HepG2 (cell line): ENCODE measurements around the gene CHN2. TPM values are rescaled to one million over a fixed set of nuclear protein-coding genes. Genes with fewer than 3 reads are reported as not detected.

Experiments
- CCDC6 ChIP-seq: sonication (generic); formaldehyde crosslinking; IDR thresholded peaks from 2 replicates; pipeline ENCODE4 v1.8.1; 2022; ENCODE audit warnings: mild to moderate bottlenecking, missing genetic modification reagents, moderate library complexity
- DNMT1 ChIP-seq: sonication (generic); formaldehyde crosslinking; IDR thresholded peaks from 2 replicates; pipeline ENCODE4 v1.5.1; 2020; ENCODE audit warnings: mild to moderate bottlenecking, missing genetic modification reagents
- FOXO1 ChIP-seq: sonication (generic); formaldehyde crosslinking; IDR thresholded peaks from 2 replicates; pipeline ENCODE4 v1.4.0; 2020; ENCODE audit warnings: missing genetic modification reagents
- HOMEZ ChIP-seq: IDR thresholded peaks from 2 replicates; pipeline ENCODE4 v1.6.1; 2016; ENCODE audit warnings: low read depth
- MAFF ChIP-seq: IDR thresholded peaks from 2 replicates; pipeline ENCODE4 v1.6.1; 2011; ENCODE audit warnings: low read depth, low read length, improper control_type of control experiment
- MAZ ChIP-seq, 2 experiments: sonication (generic) in 1 of 2; formaldehyde crosslinking in 1 of 2; IDR thresholded peaks; 2 replicates each; pipeline versions ENCODE4 v1.5.0 to v1.6.1; 2012 to 2020; ENCODE audit warnings: low read depth in 2 of 2, mild to moderate bottlenecking in 2 of 2, borderline replicate concordance in 1 of 2, improper control_type of control experiment in 1 of 2, low read length in 1 of 2, missing genetic modification reagents in 1 of 2, moderate library complexity in 1 of 2
- POGZ ChIP-seq: sonication (generic); formaldehyde crosslinking; IDR thresholded peaks from 2 replicates; pipeline ENCODE4 v1.4.0; 2020; ENCODE audit warnings: mild to moderate bottlenecking, missing genetic modification reagents
- POLR2AphosphoS2 ChIP-seq: IDR thresholded peaks from 2 replicates; pipeline ENCODE4 v1.6.1; 2011; ENCODE audit warnings: low read depth, low read length, improper control_type of control experiment
- RCOR2 ChIP-seq: IDR thresholded peaks from 2 replicates; pipeline ENCODE4 v1.6.1; 2016; ENCODE audit warnings: missing biosample characterization, missing genetic modification reagents
- RFX5 ChIP-seq: IDR thresholded peaks from 2 replicates; pipeline ENCODE4 v1.6.1; 2011; ENCODE audit warnings: low read depth, low read length, improper control_type of control experiment
- SKI ChIP-seq: fragments of 450-650 bp; IDR thresholded peaks from one replicate; pipeline ENCODE4 v1.6.1; 2018; ENCODE audit warnings: mild to moderate bottlenecking; ENCODE audit not compliant: partially characterized antibody
- SMAD3 ChIP-seq: sonication (generic); formaldehyde crosslinking; IDR thresholded peaks from 2 replicates; pipeline ENCODE4 v1.4.0; 2020; ENCODE audit warnings: missing genetic modification reagents
- STAG1 ChIP-seq: sonication (generic); formaldehyde crosslinking; IDR thresholded peaks from 2 replicates; pipeline ENCODE4 v1.4.0; 2020; ENCODE audit warnings: missing genetic modification reagents
- ZEB1 ChIP-seq: IDR thresholded peaks from 2 replicates; pipeline ENCODE4 v1.6.1; 2012; ENCODE audit warnings: mild to moderate bottlenecking, low read depth, inconsistent platforms; ENCODE audit not compliant: insufficient replicate concordance
- ZFY ChIP-seq: sonication (generic); formaldehyde crosslinking; IDR thresholded peaks from 2 replicates; pipeline ENCODE4 v1.4.0; 2020; ENCODE audit warnings: missing genetic modification reagents
- ZNF430 ChIP-seq: sonication (generic); formaldehyde crosslinking; IDR thresholded peaks from 2 replicates; pipeline ENCODE4 v1.9.0; 2021; ENCODE audit warnings: mild to moderate bottlenecking, missing genetic modification reagents
- ZNF574 ChIP-seq: sonication (generic); formaldehyde crosslinking; IDR thresholded peaks from 2 replicates; pipeline ENCODE4 v1.4.0; 2020; ENCODE audit warnings: missing genetic modification reagents
- ZNF646 ChIP-seq: sonication (generic); formaldehyde crosslinking; IDR thresholded peaks from 2 replicates; pipeline ENCODE4 v1.9.0; 2021; ENCODE audit warnings: mild to moderate bottlenecking, missing genetic modification reagents
- polyA plus RNA-seq, 8 experiments: library from polyadenylated mRNA; depleted of rRNA in 3 of 8; stranded (reverse) in 7 of 8; unstranded in 1 of 8; fragments of >200 nt; fragmentation: Illumina TruSeq in 4 of 8; extraction: Trizol in 4 of 8; gene quantifications; 2 replicates each; pipeline versions ENCODE4 v1.2.1 to v1.2.3, GENCODE V29; 2011 to 2016; ENCODE audit warnings: low read depth in 4 of 8, missing spikeins in 1 of 8, mixed read lengths in 1 of 8; ENCODE audit not compliant: insufficient read depth in 1 of 8
- total RNA-seq, 5 experiments: library from RNA; depleted of rRNA; stranded (reverse); fragments of >200 nt; fragmentation: Illumina TruSeq; extraction: Trizol; gene quantifications; 2 replicates each; pipeline ENCODE4 v1.2.3, GENCODE V29; 2016; ENCODE audit warnings: low read depth in 1 of 5

CHN2 gene
- total and polyA plus RNA-seq, 2 of the 13 experiments (the other 11 are each of a cell fraction or from before 2014, with no cell fraction given): 23.5 to 30.5 TPM

GRCh38 chr7:29228289-29229011, 33.9 kb downstream of the CHN2 start (continued):
- TF ChIP-seq ZNF646 (CRISPR knock-in tag) (peak; percentile 90), RFX5 (no peak), SMAD3 (peak; percentile 78), MAZ (IDR thresholded peaks at IDR 0.05; ENCODE audit: borderline replicate concordance, low read depth, low read length) (0 out of 2 replicates have a peak, but pooled peaks have one; percentile 33), MAZ (CRISPR knock-in tag; IDR thresholded peaks at IDR 0.05; ENCODE audit: low read depth) (0 out of 2 replicates have a peak, but pooled peaks have one; percentile 54), RCOR2 (CRISPR knock-in tag) (peak; percentile 70; the same call in 1 of the 2 replicates), ZFY (CRISPR knock-in tag) (peak; percentile 63), POGZ (peak; percentile 76), STAG1 (CRISPR knock-in tag) (peak; percentile 26), ZNF574 (peak; percentile 76), SKI (peak; percentile 91), DNMT1 (CRISPR knock-in tag) (no peak), HOMEZ (CRISPR knock-in tag) (peak; percentile 78), ZEB1 (no peak), FOXO1 (peak; percentile 80), ZNF430 (CRISPR knock-in tag) (no peak), CCDC6 (peak; percentile 47; the same call in 1 of the 2 replicates), MAFF (peak; percentile 51; the same call in 1 of the 2 replicates), POLR2AphosphoS2 (no peak)
